Retinal pigment epithelial cell (primary cell): Measurements from ENCODE around the gene PMPCA.

Source experiments
- DNase-seq: peaks from one replicate; pipeline ENCODE4 v3.0.0-alpha.2; 2010; ENCODE audit warnings: low read depth
- H3K4me3 ChIP-seq: 2 replicates; pipeline ENCODE4 v1.5.1; 2011; ENCODE audit warnings: mild to moderate bottlenecking, low read length, control low read depth, moderate library complexity
- CTCF ChIP-seq: conservative IDR thresholded peaks from 2 replicates; pipeline ENCODE4 v1.5.1; 2011; ENCODE audit warnings: low read depth, low read length, control low read depth, inconsistent platforms

Gene PMPCA

GRCh38 chr9:136387217-136387616 lies 23.2 kb upstream of the PMPCA start:
- H3K4me3 ChIP-seq = no peak overlapping the region
- DNase-seq = no peak
- no peak for TF ChIP-seq CTCF

- no peak overlapping the region for H3K4me3 ChIP-seq
- DNase-seq = no peak
- TF ChIP-seq CTCF = no peak
Observed at GRCh38 chr9:136389396-136389795, 21.1 kb upstream of the PMPCA start.

GRCh38 chr9:136391737-136392537 lies 18.5 kb upstream of the PMPCA start:
- no peak overlapping the region for H3K4me3 ChIP-seq
- no peak for TF ChIP-seq CTCF
- no peak for DNase-seq

- H3K4me3 ChIP-seq = no peak overlapping the region
- no peak for TF ChIP-seq CTCF
- DNase-seq = no peak
Observed at GRCh38 chr9:136392538-136393449, 17.7 kb upstream of the PMPCA start.

- H3K4me3 ChIP-seq = no peak overlapping the region
Observed at GRCh38 chr9:136393531-136393930, 16.9 kb upstream of the PMPCA start.

GRCh38 chr9:136394312-136395019 lies 16.0 kb upstream of the PMPCA start:
- TF ChIP-seq CTCF = no peak
- no peak for DNase-seq
- H3K4me3 ChIP-seq = no peak overlapping the region

More at GRCh38 chr9:136393531-136393930, 16.9 kb upstream of the PMPCA start:
- no peak for DNase-seq
- no peak for TF ChIP-seq CTCF
